Measurements from ENCODE around the gene PPP1R27.

DNA sequence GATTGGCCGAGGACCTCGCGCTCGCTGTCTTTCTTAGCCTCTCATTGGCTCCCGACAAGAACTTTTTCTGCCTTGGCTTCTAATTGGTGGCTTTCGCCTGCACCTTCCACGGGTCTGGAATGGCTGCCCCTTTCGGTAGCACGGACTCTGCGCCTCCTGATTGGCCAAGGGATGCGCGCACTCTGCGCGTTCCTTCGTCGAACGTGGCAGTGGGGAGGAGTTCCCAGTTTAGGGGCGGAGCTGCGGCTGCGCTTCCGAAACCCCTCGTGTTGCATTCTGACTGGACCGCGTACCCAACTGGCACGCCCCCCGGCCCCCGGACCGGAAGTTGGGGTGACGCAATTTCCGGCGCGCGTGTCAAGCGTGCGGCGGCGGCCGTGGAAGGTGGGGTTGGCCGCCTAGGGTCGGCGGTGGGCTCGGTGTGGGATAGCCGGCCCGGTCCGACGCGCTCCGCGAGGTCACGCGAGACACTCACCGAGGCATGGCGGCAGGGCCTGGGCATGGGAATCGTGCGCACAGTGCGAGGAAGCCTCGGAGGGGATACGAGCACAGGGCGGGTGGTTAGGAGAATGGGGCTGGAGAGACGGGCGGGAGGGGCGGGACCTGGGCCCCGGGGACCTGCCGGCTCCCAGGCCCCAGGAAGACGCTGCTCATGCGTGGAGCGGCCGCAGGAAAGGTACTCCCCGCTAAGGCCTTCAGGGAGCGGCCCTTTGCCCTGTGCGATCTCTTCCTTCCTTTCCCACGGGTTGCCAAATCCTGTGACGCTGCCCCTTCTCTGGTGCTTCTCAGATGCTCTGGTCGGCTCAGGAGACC, 26.1 kb upstream of the PPP1R27 start:
- TF ChIP-seq, protein P1, sequence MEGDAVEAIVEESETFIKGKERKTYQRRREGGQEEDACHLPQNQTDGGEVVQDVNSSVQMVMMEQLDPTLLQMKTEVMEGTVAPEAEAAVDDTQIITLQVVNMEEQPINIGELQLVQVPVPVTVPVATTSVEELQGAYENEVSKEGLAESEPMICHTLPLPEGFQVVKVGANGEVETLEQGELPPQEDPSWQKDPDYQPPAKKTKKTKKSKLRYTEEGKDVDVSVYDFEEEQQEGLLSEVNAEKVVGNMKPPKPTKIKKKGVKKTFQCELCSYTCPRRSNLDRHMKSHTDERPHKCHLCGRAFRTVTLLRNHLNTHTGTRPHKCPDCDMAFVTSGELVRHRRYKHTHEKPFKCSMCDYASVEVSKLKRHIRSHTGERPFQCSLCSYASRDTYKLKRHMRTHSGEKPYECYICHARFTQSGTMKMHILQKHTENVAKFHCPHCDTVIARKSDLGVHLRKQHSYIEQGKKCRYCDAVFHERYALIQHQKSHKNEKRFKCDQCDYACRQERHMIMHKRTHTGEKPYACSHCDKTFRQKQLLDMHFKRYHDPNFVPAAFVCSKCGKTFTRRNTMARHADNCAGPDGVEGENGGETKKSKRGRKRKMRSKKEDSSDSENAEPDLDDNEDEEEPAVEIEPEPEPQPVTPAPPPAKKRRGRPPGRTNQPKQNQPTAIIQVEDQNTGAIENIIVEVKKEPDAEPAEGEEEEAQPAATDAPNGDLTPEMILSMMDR (IDR thresholded peaks at IDR 0.05; ENCODE audit: extremely low read depth in 1 of 2, insufficient read depth in 1 of 2, low read depth in 1 of 2, low read length in 2 of 2), result no peak
- TF ChIP-seq POLR2A (IDR thresholded peaks at IDR 0.05; ENCODE audit: low read depth, low read length), result peak; percentile 95
- TF ChIP-seq EZH2 (IDR thresholded peaks at IDR 0.05; ENCODE audit: borderline replicate concordance, low read depth, low read length, severe bottlenecking), result peak; percentile 100
- peak; percentile 83 for TF ChIP-seq POLR2AphosphoS5 (IDR thresholded peaks at IDR 0.05; ENCODE audit: insufficient read depth, low read depth, low read length)
- TF ChIP-seq JUN (IDR thresholded peaks at IDR 0.05; ENCODE audit: borderline replicate concordance, insufficient read depth, insufficient read length, low read depth), result peak; percentile 47
- TF ChIP-seq GATA2 (IDR thresholded peaks at IDR 0.05; ENCODE audit: insufficient read depth, insufficient read length, low read depth, low read length), result no peak
- TF ChIP-seq, protein P2, sequence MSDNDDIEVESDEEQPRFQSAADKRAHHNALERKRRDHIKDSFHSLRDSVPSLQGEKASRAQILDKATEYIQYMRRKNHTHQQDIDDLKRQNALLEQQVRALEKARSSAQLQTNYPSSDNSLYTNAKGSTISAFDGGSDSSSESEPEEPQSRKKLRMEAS (IDR thresholded peaks at IDR 0.05; ENCODE audit: insufficient read depth, insufficient read length), result no peak

All from endothelial cell of umbilical vein (primary cell).